Natural killer cell (primary cell): ENCODE data around the gene DOCK1. TPM values are rescaled to one million over a fixed set of nuclear protein-coding genes. Genes with fewer than 3 reads are reported as not detected.

Experiments used
- ATAC-seq, 3 donors: fragments of 150-1000 bp in 2 of 3; fragments of 200-7000 bp in 1 of 3; cut with Tn5 transposase; 1 replicate in 1 of 3; 2 replicates in 2 of 3; pipeline ENCODE4 v1.10.0; 2021; ENCODE audit warnings: mild to moderate bottlenecking in 2 of 3, moderate library complexity in 2 of 3
- DNase-seq, 2 donors: peaks; one replicate each; pipeline versions ENCODE4 v3.0.0 to v3.0.0-alpha.2; 2013 to 2021; ENCODE audit warnings: mixed read lengths in 1 of 2
- H3K27ac ChIP-seq: one replicate; pipeline ENCODE4 v1.5.1; 2013; ENCODE audit warnings: mild to moderate bottlenecking, low read length
- H3K27me3 ChIP-seq: one replicate; pipeline ENCODE4 v1.6.1; 2013; ENCODE audit warnings: low read length; ENCODE audit not compliant: control insufficient read depth, insufficient read depth
- H3K36me3 ChIP-seq: one replicate; pipeline ENCODE4 v1.6.1; 2013; ENCODE audit warnings: low read length; ENCODE audit not compliant: control insufficient read depth, insufficient read depth
- H3K4me1 ChIP-seq: one replicate; pipeline ENCODE4 v1.6.1; 2013; ENCODE audit warnings: low read length; ENCODE audit not compliant: control insufficient read depth, insufficient read depth
- H3K4me3 ChIP-seq: one replicate; pipeline ENCODE4 v1.5.1; 2013; ENCODE audit warnings: low read length
- H3K9me3 ChIP-seq: one replicate; pipeline ENCODE4 v1.6.1; 2013; ENCODE audit warnings: low read length; ENCODE audit not compliant: control insufficient read depth, insufficient read depth
- H3K27ac Mint-ChIP-seq, 2 donors: one replicate each; pipeline ENCODE4 v1.8.0; 2022; ENCODE audit warnings: mild to moderate bottlenecking in 2 of 2, mixed read lengths in 2 of 2, moderate library complexity in 1 of 2
- H3K27me3 Mint-ChIP-seq, 2 donors: one replicate each; pipeline ENCODE4 v1.8.0; 2022; ENCODE audit warnings: low read depth in 2 of 2, mixed read lengths in 2 of 2
- H3K36me3 Mint-ChIP-seq: one replicate; pipeline ENCODE4 v1.8.0; 2022; ENCODE audit warnings: mixed read lengths
- H3K4me1 Mint-ChIP-seq, 2 donors: one replicate each; pipeline ENCODE4 v1.8.0; 2022; ENCODE audit warnings: mixed read lengths in 2 of 2
- H3K4me3 Mint-ChIP-seq: one replicate; pipeline ENCODE4 v1.8.0; 2022; ENCODE audit warnings: mild to moderate bottlenecking, moderate library complexity, mixed read lengths
- H3K9me3 Mint-ChIP-seq, 2 donors: one replicate each; pipeline ENCODE4 v1.8.0; 2022; ENCODE audit warnings: mixed read lengths in 2 of 2
- WGBS: methylation state at CpG from one replicate; pipeline ENCODE4 v1.1.7; 2013; ENCODE audit warnings: missing lambda C conversion rate; ENCODE audit not compliant: insufficient coverage; 5-methylcytosine and 5-hydroxymethylcytosine counted together
- intact Hi-C: fragments of 100-400 bp; cut with micrococcal nuclease; formaldehyde crosslinking; loops from one replicate; pipeline ENCODE4 v1.14.2; 2022
- total RNA-seq, 4 donors: library from RNA; stranded (reverse); fragments of 120-200 nt in 1 of 4; gene quantifications; one replicate each; pipeline versions ENCODE4 v1.2.3 to v1.2.4, GENCODE V29; 2013 to 2022
- TF ChIP-seq, protein P1 (sequence below): fragments of 200-600 bp; IDR thresholded peaks from one replicate; pipeline ENCODE4 v1.8.0; 2022; ENCODE audit warnings: antibody characterized with exemption

DOCK1 gene
- total RNA-seq, 3 donors from 2014 or later (not counting 1 experiment from before 2014, with no cell fraction given): 0.07 to 0.12 (median 0.08) TPM

- 92% methylated on average over 17 of the region's 19 CpGs for WGBS
Measured at GRCh38 chr10:127429601-127430312, 524.5 kb downstream of the DOCK1 start.

DNA sequence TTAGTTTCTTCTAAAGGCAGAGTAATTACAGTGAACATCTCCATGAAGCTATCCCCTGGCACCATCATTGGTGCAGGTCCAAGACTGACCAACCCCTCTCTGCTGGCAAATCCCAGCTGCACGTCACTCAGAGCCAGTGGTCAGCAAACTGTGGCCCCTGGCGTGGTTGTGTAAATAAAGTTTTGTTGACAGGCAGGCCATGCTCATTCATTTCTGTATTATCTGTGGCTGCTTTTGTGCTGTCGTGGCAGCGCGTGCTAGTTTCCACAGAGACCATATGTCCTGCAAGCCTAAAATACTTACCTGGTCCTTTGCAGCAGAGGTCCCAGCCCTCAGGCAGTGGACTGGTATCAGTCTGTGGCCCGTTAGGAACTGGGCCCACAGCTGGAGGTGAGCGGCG lies 526.3 kb downstream of the DOCK1 start:
- TF ChIP-seq, protein P1, sequence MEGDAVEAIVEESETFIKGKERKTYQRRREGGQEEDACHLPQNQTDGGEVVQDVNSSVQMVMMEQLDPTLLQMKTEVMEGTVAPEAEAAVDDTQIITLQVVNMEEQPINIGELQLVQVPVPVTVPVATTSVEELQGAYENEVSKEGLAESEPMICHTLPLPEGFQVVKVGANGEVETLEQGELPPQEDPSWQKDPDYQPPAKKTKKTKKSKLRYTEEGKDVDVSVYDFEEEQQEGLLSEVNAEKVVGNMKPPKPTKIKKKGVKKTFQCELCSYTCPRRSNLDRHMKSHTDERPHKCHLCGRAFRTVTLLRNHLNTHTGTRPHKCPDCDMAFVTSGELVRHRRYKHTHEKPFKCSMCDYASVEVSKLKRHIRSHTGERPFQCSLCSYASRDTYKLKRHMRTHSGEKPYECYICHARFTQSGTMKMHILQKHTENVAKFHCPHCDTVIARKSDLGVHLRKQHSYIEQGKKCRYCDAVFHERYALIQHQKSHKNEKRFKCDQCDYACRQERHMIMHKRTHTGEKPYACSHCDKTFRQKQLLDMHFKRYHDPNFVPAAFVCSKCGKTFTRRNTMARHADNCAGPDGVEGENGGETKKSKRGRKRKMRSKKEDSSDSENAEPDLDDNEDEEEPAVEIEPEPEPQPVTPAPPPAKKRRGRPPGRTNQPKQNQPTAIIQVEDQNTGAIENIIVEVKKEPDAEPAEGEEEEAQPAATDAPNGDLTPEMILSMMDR: no peak
- Mint-ChIP-seq H3K27me3 (no peaks in the 10 kb centered on the region), H3K9me3 (no peaks in the 10 kb centered on the region), H3K4me1 (peaks cover 0 to 8% of the 10 kb centered on the region in 2 donors), H3K4me3 (no peak overlapping the region), H3K36me3 (no peaks in the 10 kb centered on the region), H3K27ac (no peak overlapping the region)
- H3K36me3 ChIP-seq: no peaks in the 10 kb centered on the region
- intact Hi-C loops: no loop called here
- 96% methylated on average over 8 of the region's 8 CpGs for WGBS
- DNase-seq (no peak), ATAC-seq (no peak)
- no peak overlapping the region for H3K4me3 ChIP-seq
- peaks cover 8% of the 10 kb centered on the region for H3K9me3 ChIP-seq
- H3K27ac ChIP-seq: no peak overlapping the region
- H3K4me1 ChIP-seq: no peaks in the 10 kb centered on the region
- no peaks in the 10 kb centered on the region for H3K27me3 ChIP-seq

More at GRCh38 chr10:127429601-127430312, 524.5 kb downstream of the DOCK1 start:
- TF ChIP-seq, protein P1: no peak
- Mint-ChIP-seq H3K27ac (no peak overlapping the region), H3K9me3 (no peaks in the 10 kb centered on the region), H3K4me1 (peaks cover 0 to 8% of the 10 kb centered on the region in 2 donors), H3K27me3 (no peaks in the 10 kb centered on the region), H3K36me3 (no peaks in the 10 kb centered on the region), H3K4me3 (no peak overlapping the region)
- Histone ChIP-seq H3K27me3 (no peaks in the 10 kb centered on the region), H3K36me3 (no peaks in the 10 kb centered on the region), H3K4me1 (no peaks in the 10 kb centered on the region), H3K27ac (no peak overlapping the region), H3K4me3 (no peak overlapping the region), H3K9me3 (peaks cover 8% of the 10 kb centered on the region)
- no peak for DNase-seq
- ATAC-seq: no peak
- intact Hi-C loops: no loop called here

DNA sequence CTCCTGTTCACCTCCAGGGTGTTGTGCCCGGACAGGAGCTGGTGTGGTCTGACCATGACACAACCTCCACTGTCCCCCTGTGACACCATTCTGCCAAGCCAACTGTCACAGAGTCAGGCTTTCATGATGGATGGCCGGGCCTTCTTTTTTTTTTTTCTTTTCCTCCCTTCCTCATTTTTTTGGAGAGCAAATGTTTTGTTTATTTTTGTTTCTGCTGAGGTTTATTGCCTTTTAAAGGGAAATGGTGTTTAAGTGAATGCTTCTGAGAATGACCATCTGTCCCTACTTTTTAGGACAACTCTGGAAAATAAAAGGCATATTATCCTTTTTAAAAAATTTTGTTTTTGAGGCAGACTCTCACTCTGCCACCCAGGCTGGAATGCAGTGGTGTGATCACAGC lies 528.8 kb downstream of the DOCK1 start:
- no peak for DNase-seq
- H3K4me3 ChIP-seq: no peak overlapping the region
- TF ChIP-seq, protein P1: no peak
- WGBS: 68% methylated on average over 1 of the region's 2 CpGs
- Mint-ChIP-seq H3K4me1 (peaks cover 0 to 8% of the 10 kb centered on the region in 2 donors), H3K27ac (no peak overlapping the region), H3K27me3 (no peaks in the 10 kb centered on the region), H3K36me3 (no peaks in the 10 kb centered on the region), H3K9me3 (no peaks in the 10 kb centered on the region), H3K4me3 (no peak overlapping the region)
- no peaks in the 10 kb centered on the region for H3K36me3 ChIP-seq
- no peak overlapping the region for H3K27ac ChIP-seq
- no peaks in the 10 kb centered on the region for H3K4me1 ChIP-seq
- intact Hi-C loops: no loop called here
- no peak for ATAC-seq
- peaks cover 2% of the 10 kb centered on the region for H3K9me3 ChIP-seq
- no peaks in the 10 kb centered on the region for H3K27me3 ChIP-seq

DNA sequence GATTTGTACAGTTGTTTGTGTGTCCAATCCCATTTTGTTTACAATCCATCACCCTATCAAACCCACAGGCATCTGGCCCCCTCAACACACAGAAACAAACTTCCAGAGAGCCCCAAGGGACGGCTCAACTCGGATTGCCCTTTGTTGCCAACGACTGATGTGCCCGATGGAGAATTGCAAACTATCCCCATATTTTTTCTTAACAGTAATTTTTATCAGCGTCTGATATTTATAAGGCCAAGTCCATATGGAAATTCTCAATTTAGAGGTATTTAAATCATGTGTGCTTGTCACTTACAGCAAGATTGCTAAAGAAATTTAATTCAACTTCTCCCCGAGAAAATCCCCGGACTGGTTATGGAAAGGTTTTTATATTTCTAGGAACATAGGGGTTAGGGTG lies 530.0 kb downstream of the DOCK1 start:
- Mint-ChIP-seq H3K27ac (no peak overlapping the region), H3K4me1 (peaks cover 0 to 8% of the 10 kb centered on the region in 2 donors), H3K27me3 (no peaks in the 10 kb centered on the region), H3K9me3 (no peaks in the 10 kb centered on the region), H3K4me3 (no peak overlapping the region), H3K36me3 (no peaks in the 10 kb centered on the region)
- no peak for DNase-seq
- no peak overlapping the region for H3K27ac ChIP-seq
- H3K27me3 ChIP-seq: no peaks in the 10 kb centered on the region
- no peak overlapping the region for H3K4me3 ChIP-seq
- H3K9me3 ChIP-seq: no peaks in the 10 kb centered on the region
- no peak for ATAC-seq
- WGBS: 90% methylated on average over 7 of the region's 7 CpGs
- no peaks in the 10 kb centered on the region for H3K4me1 ChIP-seq
- intact Hi-C loops: no loop called here
- TF ChIP-seq, protein P1: no peak
- H3K36me3 ChIP-seq: no peaks in the 10 kb centered on the region
